T-helper 1 cell treated with Interleukin-12 subunit alpha and Interleukin-12 subunit beta and Interleukin-4 antibody, amounts not matched to agents 30 ng/mL and 1 ng/mL, for 36 hours (primary cell): ENCODE results near the gene NFX1. TPM values are rescaled to one million over a fixed set of nuclear protein-coding genes. Genes with fewer than 3 reads are reported as not detected.

Source experiments
- intact Hi-C: fragments of 100-400 bp; cut with micrococcal nuclease; formaldehyde crosslinking; loops from one replicate; pipeline ENCODE4 v1.15.1; 2024
- total RNA-seq: library from RNA; stranded (reverse); gene quantifications from 2 replicates; pipeline ENCODE4 v1.2.3, GENCODE V29; 2022

The NFX1 gene
- total RNA-seq, 1 donor from 2014 or later: 44.2 TPM

GRCh38 chr9:33414889-33415500 lies 124.7 kb downstream of the NFX1 start:
- intact Hi-C loops: loop anchor here (1.0 to 10.0 kb wide), 14 partner anchors 12 to 402 kb away; partner anchors contain the start of genes B4GALT1, CHMP5, DNAJA1 and NFX1

- intact Hi-C loops: loop anchor here (1.0 to 10.0 kb wide), 14 partner anchors 12 to 402 kb away; partner anchors contain the start of genes B4GALT1, CHMP5, DNAJA1 and NFX1
These were observed 125.3 kb downstream of the NFX1 start for GRCh38 chr9:33415501-33416038.

- intact Hi-C loops: loop anchor here (5.0 to 10.0 kb wide), 5 partner anchors 95 to 400 kb away; partner anchors contain the start of genes DNAJA1 and UBE2R2
These were observed 126.7 kb downstream of the NFX1 start for GRCh38 chr9:33416996-33417395.

GRCh38 chr9:33418090-33418489 lies 127.8 kb downstream of the NFX1 start:
- intact Hi-C loops: loop anchor here (5.0 to 10.0 kb wide), 5 partner anchors 94 to 399 kb away; partner anchors contain the start of genes DNAJA1 and UBE2R2

- intact Hi-C loops: loop anchor here (5.0 to 10.0 kb wide), 5 partner anchors 92 to 397 kb away; partner anchors contain the start of genes DNAJA1 and UBE2R2
These were observed 129.5 kb downstream of the NFX1 start for GRCh38 chr9:33419708-33420303.

Other genes starting within 250 kb of the NFX1 start
- 24.7 and 25.1 TPM in 2 replicates for gene SMU1, start 213.8 kb upstream of the NFX1 start, total RNA-seq
- gene B4GALT1, start 123.2 kb upstream of the NFX1 start, total RNA-seq: 60.9 and 63.5 TPM in 2 replicates
- not detected in 2 replicates for gene SPINK4, start 50.3 kb upstream of the NFX1 start, total RNA-seq
- gene BAG1, start 25.8 kb upstream of the NFX1 start, total RNA-seq: 55.4 and 58.6 TPM in 2 replicates
- 74.9 and 84.2 TPM in 2 replicates for gene CHMP5, start 25.5 kb upstream of the NFX1 start, total RNA-seq
- 0.27 and 0.54 TPM in 2 replicates for gene AQP7, start 112.1 kb downstream of the NFX1 start, total RNA-seq
- gene AQP3, start 157.1 kb downstream of the NFX1 start, total RNA-seq: 163 and 165 TPM in 2 replicates
- 51.2 and 51.4 TPM in 2 replicates for gene NOL6, start 183.4 kb downstream of the NFX1 start, total RNA-seq
- 1.7 and 2.4 TPM in 2 replicates for gene ANKRD18B, start 233.7 kb downstream of the NFX1 start, total RNA-seq